ENCODE results near the gene LSR. TPM values are rescaled to one million over a fixed set of nuclear protein-coding genes. Genes with fewer than 3 reads are reported as not detected.

Gene LSR
- total RNA-seq, 3 donors from 2014 or later = 3.7 to 37.5 (median 35.1) TPM

DNA sequence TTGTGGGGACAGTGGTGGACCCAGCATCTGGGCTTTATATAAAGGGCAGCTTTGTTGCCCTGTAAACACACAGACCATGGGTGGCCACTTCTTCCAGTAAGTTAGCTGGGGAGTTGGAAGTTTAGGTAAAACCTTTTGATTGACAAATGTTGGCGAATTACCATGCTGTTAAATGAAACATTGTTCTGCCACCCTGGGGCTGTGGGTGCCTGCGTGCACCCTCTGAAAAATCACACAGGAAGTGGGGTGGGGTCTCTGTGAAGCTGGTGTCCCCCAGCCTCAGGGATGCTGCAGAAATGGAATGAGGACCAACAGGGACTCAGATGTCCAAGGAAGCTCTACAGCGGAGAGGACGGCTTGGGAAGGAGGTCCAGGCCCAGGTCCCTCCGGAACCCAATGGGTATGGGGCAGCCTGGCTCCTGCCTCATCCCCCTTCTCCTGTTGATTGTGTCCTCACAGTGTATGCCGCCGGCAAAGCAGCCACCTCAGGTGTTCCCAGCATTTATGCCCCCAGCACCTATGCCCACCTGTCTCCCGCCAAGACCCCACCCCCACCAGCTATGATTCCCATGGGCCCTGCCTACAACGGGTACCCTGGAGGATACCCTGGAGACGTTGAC, 17.2 kb downstream of the LSR start:
- intact Hi-C loops (cut with DNase I; ENCODE audit: low total_unique reads) = loop anchor here (2.0 to 10.0 kb wide), 3 partner anchors 17 to 876 kb away; partner anchors contain the start of genes CAPNS1, FXYD5 and LSR
- H3K4me1 ChIP-seq = peaks cover 8 to 35% of the 10 kb centered on the region in 2 donors

DNA sequence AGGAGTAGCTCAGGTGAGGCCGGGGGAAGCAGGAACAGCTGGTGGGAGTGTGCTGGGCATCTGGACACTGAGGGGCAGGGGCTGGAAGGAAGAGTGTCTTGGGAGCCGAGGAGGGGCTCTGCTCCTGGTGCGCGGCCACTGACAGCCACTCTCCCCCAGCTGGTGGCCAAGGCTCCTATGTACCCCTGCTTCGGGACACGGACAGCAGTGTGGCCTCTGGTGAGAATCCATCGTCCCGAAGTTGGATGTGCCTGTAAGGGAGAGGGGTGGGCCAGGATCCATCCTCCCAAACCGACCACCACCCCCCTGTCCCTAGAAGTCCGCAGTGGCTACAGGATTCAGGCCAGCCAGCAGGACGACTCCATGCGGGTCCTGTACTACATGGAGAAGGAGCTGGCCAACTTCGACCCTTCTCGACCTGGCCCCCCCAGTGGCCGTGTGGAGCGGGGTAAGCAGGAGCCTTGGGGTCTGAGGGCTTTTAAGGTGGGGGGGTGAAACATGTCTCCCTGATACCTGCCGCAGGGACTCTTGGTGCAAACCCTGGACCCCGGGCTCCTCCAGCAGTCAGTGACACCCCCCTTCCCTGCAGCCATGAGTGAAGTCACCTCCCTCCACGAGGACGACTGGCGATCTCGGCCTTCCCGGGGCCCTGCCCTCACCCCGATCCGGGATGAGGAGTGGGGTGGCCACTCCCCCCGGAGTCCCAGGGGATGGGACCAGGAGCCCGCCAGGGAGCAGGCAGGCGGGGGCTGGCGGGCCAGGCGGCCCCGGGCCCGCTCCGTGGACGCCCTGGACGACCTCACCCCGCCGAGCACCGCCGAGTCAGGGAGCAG, 17.9 kb downstream of the LSR start:
- H3K27me3 ChIP-seq = no peaks in the 10 kb centered on the region
- peaks cover 8 to 31% of the 10 kb centered on the region in 2 donors for H3K4me1 ChIP-seq
- no peaks in the 10 kb centered on the region for H3K9me3 ChIP-seq
- H3K4me3 ChIP-seq = peak overlapping the region; percentile 66 to 94 (median 73)
- no peaks in the 10 kb centered on the region for H3K36me3 ChIP-seq
- no peak for TF ChIP-seq POLR2AphosphoS5 (IDR thresholded peaks at IDR 0.05)
- TF ChIP-seq, protein P1, sequence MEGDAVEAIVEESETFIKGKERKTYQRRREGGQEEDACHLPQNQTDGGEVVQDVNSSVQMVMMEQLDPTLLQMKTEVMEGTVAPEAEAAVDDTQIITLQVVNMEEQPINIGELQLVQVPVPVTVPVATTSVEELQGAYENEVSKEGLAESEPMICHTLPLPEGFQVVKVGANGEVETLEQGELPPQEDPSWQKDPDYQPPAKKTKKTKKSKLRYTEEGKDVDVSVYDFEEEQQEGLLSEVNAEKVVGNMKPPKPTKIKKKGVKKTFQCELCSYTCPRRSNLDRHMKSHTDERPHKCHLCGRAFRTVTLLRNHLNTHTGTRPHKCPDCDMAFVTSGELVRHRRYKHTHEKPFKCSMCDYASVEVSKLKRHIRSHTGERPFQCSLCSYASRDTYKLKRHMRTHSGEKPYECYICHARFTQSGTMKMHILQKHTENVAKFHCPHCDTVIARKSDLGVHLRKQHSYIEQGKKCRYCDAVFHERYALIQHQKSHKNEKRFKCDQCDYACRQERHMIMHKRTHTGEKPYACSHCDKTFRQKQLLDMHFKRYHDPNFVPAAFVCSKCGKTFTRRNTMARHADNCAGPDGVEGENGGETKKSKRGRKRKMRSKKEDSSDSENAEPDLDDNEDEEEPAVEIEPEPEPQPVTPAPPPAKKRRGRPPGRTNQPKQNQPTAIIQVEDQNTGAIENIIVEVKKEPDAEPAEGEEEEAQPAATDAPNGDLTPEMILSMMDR (IDR thresholded peaks at IDR 0.05) = no peak
- no peak for TF ChIP-seq POLR2A (IDR thresholded peaks at IDR 0.05)
- intact Hi-C loops (cut with DNase I; ENCODE audit: low total_unique reads) = loop anchor here (2.0 to 10.0 kb wide), 3 partner anchors 18 to 876 kb away; partner anchors contain the start of genes CAPNS1, FXYD5 and LSR
- DNase-seq (ENCODE audit: low spot score in 2 of 2) = peak in 1 of 2 donors; percentile 50
- peak overlapping the region; percentile 90 to 95 for H3K27ac ChIP-seq

More for the DNA sequence above, 17.2 kb downstream of the LSR start:
- peak in 1 of 2 donors; percentile 45 for DNase-seq (ENCODE audit: low spot score in 2 of 2)
- Histone ChIP-seq H3K9me3 (no peaks in the 10 kb centered on the region), H3K27me3 (no peaks in the 10 kb centered on the region), H3K36me3 (no peaks in the 10 kb centered on the region), H3K4me3 (peak overlapping the region in 1 of 3 donors; percentile 94), H3K27ac (peak overlapping the region; percentile 90 to 95)
- no peak for TF ChIP-seq POLR2A (IDR thresholded peaks at IDR 0.05)
- TF ChIP-seq POLR2AphosphoS5 (IDR thresholded peaks at IDR 0.05) = no peak
- TF ChIP-seq, protein P1 (IDR thresholded peaks at IDR 0.05) = no peak

GRCh38 chr19:35267353-35267817, 18.6 kb downstream of the LSR start:
- peak overlapping the region; percentile 90 to 95 for H3K27ac ChIP-seq
- TF ChIP-seq POLR2AphosphoS5 (IDR thresholded peaks at IDR 0.05) = peak in 1 of 3 donors; percentile 28
- no peak for TF ChIP-seq POLR2A (IDR thresholded peaks at IDR 0.05)
- no peaks in the 10 kb centered on the region for H3K27me3 ChIP-seq
- peak in 1 of 2 donors; percentile 41 for DNase-seq (ENCODE audit: low spot score in 2 of 2)
- H3K9me3 ChIP-seq = no peaks in the 10 kb centered on the region
- no peaks in the 10 kb centered on the region for H3K36me3 ChIP-seq
- H3K4me1 ChIP-seq = peaks cover 8 to 25% of the 10 kb centered on the region in 2 donors
- peak overlapping the region; percentile 66 to 94 (median 73) for H3K4me3 ChIP-seq
- intact Hi-C loops (cut with DNase I; ENCODE audit: low total_unique reads) = loop anchor here (2.0 to 10.0 kb wide), 3 partner anchors 19 to 875 kb away; partner anchors contain the start of genes CAPNS1, FXYD5 and LSR

- H3K9me3 ChIP-seq = no peaks in the 10 kb centered on the region
- TF ChIP-seq POLR2AphosphoS5 (IDR thresholded peaks at IDR 0.05) (peak in 2 of 3 donors; percentile 33 to 53), POLR2A (IDR thresholded peaks at IDR 0.05) (no peak)
- TF ChIP-seq, protein P1 (IDR thresholded peaks at IDR 0.05) = no peak
- H3K4me1 ChIP-seq = peaks cover 8 to 19% of the 10 kb centered on the region in 2 donors
- intact Hi-C loops (cut with DNase I; ENCODE audit: low total_unique reads) = loop anchor here (2.0 to 10.0 kb wide), 3 partner anchors 19 to 874 kb away; partner anchors contain the start of genes CAPNS1, FXYD5 and LSR
- peak; percentile 57 to 69 for DNase-seq (ENCODE audit: low spot score in 2 of 2)
- no peaks in the 10 kb centered on the region for H3K27me3 ChIP-seq
- H3K36me3 ChIP-seq = no peaks in the 10 kb centered on the region
- H3K27ac ChIP-seq = peak overlapping the region; percentile 90 to 95
- peak overlapping the region; percentile 66 to 94 (median 73) for H3K4me3 ChIP-seq
Measured at GRCh38 chr19:35267818-35268535, 19.2 kb downstream of the LSR start.
